Measurements from ENCODE around the gene ACVR1.

DNA sequence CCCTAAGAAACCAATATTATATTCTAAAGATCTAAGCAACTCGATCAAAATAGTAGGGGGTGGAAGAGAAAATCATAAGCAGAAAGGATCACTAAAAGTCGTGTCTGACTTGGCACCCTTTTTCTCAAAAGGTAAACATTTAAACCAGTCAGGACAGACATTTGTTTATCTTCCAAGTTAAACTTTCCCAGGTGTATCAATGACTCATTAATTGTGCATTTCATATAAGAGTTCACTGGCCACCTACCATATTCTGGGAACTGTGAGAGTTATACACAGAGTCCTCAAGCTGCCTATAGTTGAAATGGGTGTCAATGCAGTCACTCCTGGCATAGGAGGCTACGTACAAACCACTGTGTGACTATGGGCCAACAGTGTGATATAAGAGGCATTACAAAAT is 4.8 kb upstream of the ACVR1 start:
- TF ChIP-seq POLR2A (IDR thresholded peaks at IDR 0.05): no peak
- TF ChIP-seq, protein P1, sequence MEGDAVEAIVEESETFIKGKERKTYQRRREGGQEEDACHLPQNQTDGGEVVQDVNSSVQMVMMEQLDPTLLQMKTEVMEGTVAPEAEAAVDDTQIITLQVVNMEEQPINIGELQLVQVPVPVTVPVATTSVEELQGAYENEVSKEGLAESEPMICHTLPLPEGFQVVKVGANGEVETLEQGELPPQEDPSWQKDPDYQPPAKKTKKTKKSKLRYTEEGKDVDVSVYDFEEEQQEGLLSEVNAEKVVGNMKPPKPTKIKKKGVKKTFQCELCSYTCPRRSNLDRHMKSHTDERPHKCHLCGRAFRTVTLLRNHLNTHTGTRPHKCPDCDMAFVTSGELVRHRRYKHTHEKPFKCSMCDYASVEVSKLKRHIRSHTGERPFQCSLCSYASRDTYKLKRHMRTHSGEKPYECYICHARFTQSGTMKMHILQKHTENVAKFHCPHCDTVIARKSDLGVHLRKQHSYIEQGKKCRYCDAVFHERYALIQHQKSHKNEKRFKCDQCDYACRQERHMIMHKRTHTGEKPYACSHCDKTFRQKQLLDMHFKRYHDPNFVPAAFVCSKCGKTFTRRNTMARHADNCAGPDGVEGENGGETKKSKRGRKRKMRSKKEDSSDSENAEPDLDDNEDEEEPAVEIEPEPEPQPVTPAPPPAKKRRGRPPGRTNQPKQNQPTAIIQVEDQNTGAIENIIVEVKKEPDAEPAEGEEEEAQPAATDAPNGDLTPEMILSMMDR (IDR thresholded peaks at IDR 0.05): no peak

All from esophagus squamous epithelium (tissue), 4 donors.